Measurements from ENCODE around the gene RAB15.

DNA sequence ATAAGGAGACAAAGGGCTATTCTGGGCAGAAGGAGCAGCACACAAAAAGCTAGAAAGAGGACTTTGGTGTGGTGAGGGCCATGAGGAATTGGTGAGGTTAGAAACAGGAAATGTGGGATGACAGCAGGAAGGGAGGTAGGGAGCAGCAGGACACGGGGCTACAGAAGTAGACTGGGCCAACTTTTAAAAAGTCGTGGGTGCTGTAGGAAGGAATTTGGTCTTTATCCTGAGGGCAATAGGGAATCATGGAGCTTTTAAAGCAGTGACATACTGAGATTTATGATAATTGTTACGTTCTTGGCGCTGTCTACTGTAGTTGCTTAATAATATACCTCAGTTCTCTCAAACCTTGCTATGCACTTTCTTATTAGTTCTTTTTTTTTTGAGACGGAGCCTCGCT lies 66.1 kb downstream of the RAB15 start:
- no peak for TF ChIP-seq POLR2A (IDR thresholded peaks at IDR 0.05)
- TF ChIP-seq, protein P1, sequence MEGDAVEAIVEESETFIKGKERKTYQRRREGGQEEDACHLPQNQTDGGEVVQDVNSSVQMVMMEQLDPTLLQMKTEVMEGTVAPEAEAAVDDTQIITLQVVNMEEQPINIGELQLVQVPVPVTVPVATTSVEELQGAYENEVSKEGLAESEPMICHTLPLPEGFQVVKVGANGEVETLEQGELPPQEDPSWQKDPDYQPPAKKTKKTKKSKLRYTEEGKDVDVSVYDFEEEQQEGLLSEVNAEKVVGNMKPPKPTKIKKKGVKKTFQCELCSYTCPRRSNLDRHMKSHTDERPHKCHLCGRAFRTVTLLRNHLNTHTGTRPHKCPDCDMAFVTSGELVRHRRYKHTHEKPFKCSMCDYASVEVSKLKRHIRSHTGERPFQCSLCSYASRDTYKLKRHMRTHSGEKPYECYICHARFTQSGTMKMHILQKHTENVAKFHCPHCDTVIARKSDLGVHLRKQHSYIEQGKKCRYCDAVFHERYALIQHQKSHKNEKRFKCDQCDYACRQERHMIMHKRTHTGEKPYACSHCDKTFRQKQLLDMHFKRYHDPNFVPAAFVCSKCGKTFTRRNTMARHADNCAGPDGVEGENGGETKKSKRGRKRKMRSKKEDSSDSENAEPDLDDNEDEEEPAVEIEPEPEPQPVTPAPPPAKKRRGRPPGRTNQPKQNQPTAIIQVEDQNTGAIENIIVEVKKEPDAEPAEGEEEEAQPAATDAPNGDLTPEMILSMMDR (IDR thresholded peaks at IDR 0.05) = no peak
- TF ChIP-seq POLR2AphosphoS5 (IDR thresholded peaks at IDR 0.05) = no peak

All from breast epithelium (tissue), 3 donors.